T-cell (primary cell): ENCODE results near the gene ADRA1B. TPM values are rescaled to one million over a fixed set of nuclear protein-coding genes. Genes with fewer than 3 reads are reported as not detected.
A peak's percentile ranks its signal among the peaks of the same experiment; 100 is the strongest.

Experiments
- ATAC-seq, 4 experiments: fragments of 200-7000 bp in 3 of 4; fragments of 150-1000 bp in 1 of 4; cut with Tn5 transposase; replicated peaks in 1 of 4; 1 replicate in 3 of 4; 2 replicates in 1 of 4; pipeline ENCODE4 v1.10.0; 2021; ENCODE audit warnings: moderate library complexity in 3 of 4, mild to moderate bottlenecking in 2 of 4, moderate number of reproducible peaks in 1 of 4
- CTCF ChIA-PET, 2 donors: fragments of 300-600 bp; sonication (Branson Sonifier 250); formaldehyde crosslinking; loops; one replicate each; lab custom pipeline; 2022; ENCODE audit warnings: antibody characterized with exemption in 2 of 2; lab: Charles Lee
- POLR2A ChIA-PET, 2 donors: fragments of 300-600 bp; sonication (Branson Sonifier 250); formaldehyde crosslinking; loops; one replicate each; lab custom pipeline; 2022; ENCODE audit warnings: antibody characterized with exemption in 2 of 2; lab: Charles Lee
- DNase-seq, 35 experiments: peaks; one replicate each; pipeline versions ENCODE4 v3.0.0 to v3.0.0-alpha.2; 2013 to 2023
- H3K27ac ChIP-seq: one replicate; pipeline ENCODE4 v1.5.1; 2013; ENCODE audit warnings: low read length
- H3K27me3 ChIP-seq, 2 experiments: replicated peaks in 1 of 2; 1 replicate in 1 of 2; 2 replicates in 1 of 2; pipeline versions ENCODE4 v1.6.1 to v1.7.0; 2013; ENCODE audit warnings: low read length in 1 of 2, mixed read lengths in 1 of 2; ENCODE audit not compliant: control insufficient read depth in 2 of 2, insufficient read depth in 2 of 2; ENCODE audit errors: extremely low read depth in 1 of 2
- H3K36me3 ChIP-seq, 2 donors: 1 replicate in 1 of 2; 2 replicates in 1 of 2; pipeline versions ENCODE4 v1.6.1 to v1.7.0; 2013; ENCODE audit warnings: low read length in 1 of 2; ENCODE audit not compliant: control insufficient read depth in 2 of 2, insufficient read depth in 1 of 2; ENCODE audit errors: extremely low read depth in 1 of 2
- H3K4me1 ChIP-seq, 2 experiments: 1 replicate in 1 of 2; 2 replicates in 1 of 2; pipeline versions ENCODE4 v1.6.1 to v1.7.0; 2013; ENCODE audit warnings: low read length in 2 of 2, mixed read lengths in 1 of 2; ENCODE audit not compliant: insufficient read depth in 2 of 2, control insufficient read depth in 1 of 2; ENCODE audit errors: extremely low read depth in 1 of 2
- H3K4me3 ChIP-seq, 2 donors: 1 replicate in 1 of 2; 2 replicates in 1 of 2; pipeline versions ENCODE4 v1.5.1 to v1.7.0; 2013; ENCODE audit warnings: mild to moderate bottlenecking in 2 of 2, low read length in 1 of 2, moderate library complexity in 1 of 2; ENCODE audit not compliant: control insufficient read depth in 1 of 2; ENCODE audit errors: extremely low read depth in 1 of 2
- H3K9me3 ChIP-seq: 2 replicates; pipeline ENCODE4 v1.7.0; 2013
- H3K27ac Mint-ChIP-seq, 2 donors: one replicate each; pipeline ENCODE4 v1.8.0; 2020 to 2021; ENCODE audit warnings: mild to moderate bottlenecking in 2 of 2, mixed read lengths in 2 of 2
- H3K27me3 Mint-ChIP-seq, 2 donors: one replicate each; pipeline ENCODE4 v1.8.0; 2021 to 2022; ENCODE audit warnings: mixed read lengths in 2 of 2
- H3K36me3 Mint-ChIP-seq: one replicate; pipeline ENCODE4 v1.8.0; 2021; ENCODE audit warnings: mixed read lengths
- H3K4me1 Mint-ChIP-seq, 3 donors: one replicate each; pipeline ENCODE4 v1.8.0; 2020 to 2022; ENCODE audit warnings: mixed read lengths in 3 of 3, mild to moderate bottlenecking in 1 of 3
- H3K4me3 Mint-ChIP-seq, 3 donors: one replicate each; pipeline ENCODE4 v1.8.0; 2020 to 2022; ENCODE audit warnings: mild to moderate bottlenecking in 3 of 3, mixed read lengths in 3 of 3, moderate library complexity in 3 of 3
- H3K9me3 Mint-ChIP-seq, 3 donors: one replicate each; pipeline ENCODE4 v1.8.0; 2020 to 2022; ENCODE audit warnings: mixed read lengths in 3 of 3
- WGBS: methylation state at CpG from one replicate; pipeline ENCODE4 v1.1.5; 2013; ENCODE audit warnings: missing lambda C conversion rate; ENCODE audit not compliant: insufficient coverage; 5-methylcytosine and 5-hydroxymethylcytosine counted together
- total RNA-seq, 35 experiments: library from RNA in 6 of 35; stranded (reverse) in 6 of 35; fragments of 120-200 nt in 1 of 35; gene quantifications; one replicate each; pipeline versions ENCODE4 v1.2.1 to v1.2.4 and lab custom pipeline; 2013 to 2026

ADRA1B gene
- total RNA-seq, 5 donors from 2014 or later (not counting 1 experiment from before 2014, with no cell fraction given) = 0.12 TPM; not detected in 4

- DNase-seq (no peak), ATAC-seq (no peak)
- Mint-ChIP-seq H3K27me3 (peaks cover 14 to 18% of the 10 kb centered on the region in 2 donors), H3K4me1 (no peaks in the 10 kb centered on the region), H3K9me3 (no peaks in the 10 kb centered on the region), H3K36me3 (no peaks in the 10 kb centered on the region), H3K27ac (no peak overlapping the region), H3K4me3 (no peak overlapping the region)
- no peaks in the 10 kb centered on the region for H3K4me1 ChIP-seq
- 69% methylated on average over 6 of the region's 9 CpGs for WGBS
- POLR2A ChIA-PET = no interaction called here
- no peaks in the 10 kb centered on the region for H3K36me3 ChIP-seq
- H3K27me3 ChIP-seq = peaks cover 0 to 15% of the 10 kb centered on the region in 2 experiments
- H3K27ac ChIP-seq = no peak overlapping the region
- H3K4me3 ChIP-seq = no peak overlapping the region
- H3K9me3 ChIP-seq = no peaks in the 10 kb centered on the region
- CTCF ChIA-PET = interaction anchor here (0.9 kb wide), 2 partner anchors 14 to 22 kb away, joined by 3 to 4 read pairs; no protein-coding TSS in a partner anchor
These were observed 31.6 kb downstream of the ADRA1B start for GRCh38 chr5:159947708-159948358.

DNA sequence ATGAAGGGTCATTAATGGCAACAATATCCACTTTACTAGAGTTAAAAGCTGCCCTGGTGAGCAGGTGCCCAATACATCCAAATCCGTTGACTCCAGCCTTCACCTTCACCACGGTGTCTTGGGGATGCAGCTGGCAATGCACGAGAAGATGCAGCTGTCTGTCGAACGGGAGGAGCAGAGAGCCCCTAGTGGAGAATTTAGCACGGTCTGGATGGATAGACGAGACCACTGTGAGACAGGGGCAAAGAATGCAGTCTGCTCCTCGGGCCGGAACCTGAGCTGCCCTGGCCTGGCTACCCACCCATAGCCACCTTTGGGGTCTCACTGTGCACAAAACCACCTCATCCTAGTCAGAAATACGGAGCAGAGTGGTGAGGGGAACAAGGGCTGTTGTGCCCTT is 35.1 kb downstream of the ADRA1B start:
- no peaks in the 10 kb centered on the region for H3K36me3 ChIP-seq
- Mint-ChIP-seq H3K4me1 (no peaks in the 10 kb centered on the region), H3K9me3 (no peaks in the 10 kb centered on the region), H3K27me3 (peaks cover 8 to 15% of the 10 kb centered on the region in 2 donors), H3K27ac (no peak overlapping the region), H3K4me3 (no peak overlapping the region), H3K36me3 (no peaks in the 10 kb centered on the region)
- no peak overlapping the region for H3K4me3 ChIP-seq
- no peaks in the 10 kb centered on the region for H3K9me3 ChIP-seq
- peaks cover 0 to 17% of the 10 kb centered on the region in 2 experiments for H3K27me3 ChIP-seq
- ChIA-PET POLR2A (no interaction called here), CTCF (interaction anchor here in 1 of 2 donors (0.5 kb wide), 1 partner anchor 1748 kb away, joined by 4 read pairs; no protein-coding TSS in a partner anchor)
- no peaks in the 10 kb centered on the region for H3K4me1 ChIP-seq
- ATAC-seq (no peak), DNase-seq (peak in 1 of 35 experiments; percentile 8)
- H3K27ac ChIP-seq = no peak overlapping the region
- WGBS = 73% methylated on average over 2 of the region's 10 CpGs

DNA sequence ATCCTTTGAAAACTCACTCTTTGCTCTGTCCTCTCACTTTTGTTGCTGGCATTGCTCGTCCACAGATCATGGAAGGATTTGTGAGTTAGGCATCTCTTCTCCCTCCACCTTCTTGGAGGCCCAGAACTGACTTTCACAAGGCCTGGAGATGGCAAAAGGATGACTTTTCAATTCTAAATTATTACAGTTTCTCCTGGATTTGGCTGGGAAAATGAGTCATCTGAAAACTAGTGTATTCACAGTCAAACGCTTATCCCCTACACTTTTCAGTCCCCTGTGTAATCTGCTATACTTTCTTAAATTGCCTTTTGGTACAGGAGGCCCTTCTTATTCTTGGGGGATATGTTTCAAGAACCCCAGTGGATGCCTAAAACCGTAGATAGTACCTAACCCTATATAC is 35.6 kb downstream of the ADRA1B start:
- DNase-seq (no peak), ATAC-seq (no peak)
- Histone ChIP-seq H3K4me3 (no peak overlapping the region), H3K36me3 (no peaks in the 10 kb centered on the region), H3K9me3 (no peaks in the 10 kb centered on the region), H3K4me1 (no peaks in the 10 kb centered on the region), H3K27me3 (peaks cover 0 to 17% of the 10 kb centered on the region in 2 experiments), H3K27ac (no peak overlapping the region)
- ChIA-PET POLR2A (no interaction called here), CTCF (interaction anchor here in 1 of 2 donors (0.5 kb wide), 1 partner anchor 1748 kb away, joined by 4 read pairs; no protein-coding TSS in a partner anchor)
- no peaks in the 10 kb centered on the region for H3K4me1 Mint-ChIP-seq
- H3K9me3 Mint-ChIP-seq = no peaks in the 10 kb centered on the region
- H3K27ac Mint-ChIP-seq = no peak overlapping the region
- no peaks in the 10 kb centered on the region for H3K36me3 Mint-ChIP-seq
- no peak overlapping the region for H3K4me3 Mint-ChIP-seq
- WGBS = no CpG with 5 or more reads among the region's 3 CpGs
- peaks cover 8 to 11% of the 10 kb centered on the region in 2 donors for H3K27me3 Mint-ChIP-seq

DNA sequence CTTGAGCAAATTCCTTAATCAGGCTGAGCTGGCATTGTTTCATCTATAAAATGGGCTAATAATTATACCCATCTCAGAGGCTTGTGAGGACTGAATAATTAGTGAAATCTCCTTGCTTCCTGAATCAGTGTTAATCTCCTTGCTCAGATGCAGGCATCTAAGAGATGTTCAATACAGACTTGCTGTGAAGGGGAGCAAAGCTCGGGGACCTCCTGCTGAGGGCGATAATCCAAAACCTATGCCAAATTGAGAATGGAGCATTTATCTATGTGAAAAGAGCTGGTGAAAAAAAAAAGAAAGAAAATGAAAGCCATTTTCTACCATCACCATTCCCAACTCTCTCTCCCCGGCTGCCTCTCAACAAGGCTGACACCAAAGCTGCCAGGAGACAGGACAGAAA is 37.3 kb downstream of the ADRA1B start:
- Histone ChIP-seq H3K4me3 (no peak overlapping the region), H3K27ac (no peak overlapping the region), H3K9me3 (no peaks in the 10 kb centered on the region), H3K27me3 (peaks cover 0 to 17% of the 10 kb centered on the region in 2 experiments), H3K4me1 (no peaks in the 10 kb centered on the region), H3K36me3 (no peaks in the 10 kb centered on the region)
- no peaks in the 10 kb centered on the region for H3K36me3 Mint-ChIP-seq
- no peak for DNase-seq
- H3K27ac Mint-ChIP-seq = no peak overlapping the region
- WGBS = no CpG with 5 or more reads among the region's 3 CpGs
- ChIA-PET POLR2A (no interaction called here), CTCF (no interaction called here)
- peaks cover 10 to 11% of the 10 kb centered on the region in 2 donors for H3K27me3 Mint-ChIP-seq
- H3K9me3 Mint-ChIP-seq = no peaks in the 10 kb centered on the region
- H3K4me1 Mint-ChIP-seq = no peaks in the 10 kb centered on the region
- ATAC-seq = no peak
- no peak overlapping the region for H3K4me3 Mint-ChIP-seq

GRCh38 chr5:159955056-159955624 is 38.9 kb downstream of the ADRA1B start:
- no peak overlapping the region for H3K27ac ChIP-seq
- CTCF ChIA-PET = no interaction called here
- no peaks in the 10 kb centered on the region for H3K9me3 ChIP-seq
- no peaks in the 10 kb centered on the region for H3K4me1 ChIP-seq
- Mint-ChIP-seq H3K4me3 (no peak overlapping the region), H3K27me3 (peaks cover 5 to 7% of the 10 kb centered on the region in 2 donors), H3K27ac (no peak overlapping the region), H3K9me3 (no peaks in the 10 kb centered on the region), H3K36me3 (no peaks in the 10 kb centered on the region), H3K4me1 (no peaks in the 10 kb centered on the region)
- no peaks in the 10 kb centered on the region for H3K36me3 ChIP-seq
- POLR2A ChIA-PET = no interaction called here
- 82% methylated on average over 4 of the region's 6 CpGs for WGBS
- no peak for ATAC-seq
- DNase-seq = no peak
- peaks cover 0 to 17% of the 10 kb centered on the region in 2 experiments for H3K27me3 ChIP-seq
- no peak overlapping the region for H3K4me3 ChIP-seq

DNA sequence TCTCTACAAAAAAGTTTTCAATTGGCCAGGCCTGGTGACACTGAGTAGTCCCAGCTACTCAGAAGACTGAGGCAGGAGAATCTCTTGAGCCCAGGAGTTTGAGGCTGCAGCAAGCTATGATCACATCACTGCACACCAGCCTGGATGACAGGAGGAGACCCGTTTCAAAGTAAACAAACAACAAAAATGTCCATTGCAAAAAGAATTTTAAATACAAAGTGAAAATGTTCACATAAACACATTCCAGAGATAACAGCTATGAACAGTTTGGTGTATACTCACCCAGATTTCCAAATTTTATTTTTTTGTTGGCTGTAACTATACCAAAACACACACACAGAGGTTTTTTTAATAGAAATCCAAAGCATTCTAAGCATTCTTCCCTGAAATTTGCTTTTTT is 39.8 kb downstream of the ADRA1B start:
- CTCF ChIA-PET = interaction anchor here in 1 of 2 donors (0.8 kb wide), 1 partner anchor 13 kb away, joined by 3 read pairs; no protein-coding TSS in a partner anchor
- Mint-ChIP-seq H3K9me3 (no peaks in the 10 kb centered on the region), H3K27ac (no peak overlapping the region), H3K4me1 (no peaks in the 10 kb centered on the region), H3K4me3 (no peak overlapping the region), H3K27me3 (peaks cover 3 to 7% of the 10 kb centered on the region in 2 donors), H3K36me3 (no peaks in the 10 kb centered on the region)
- no peaks in the 10 kb centered on the region for H3K36me3 ChIP-seq
- DNase-seq (no peak), ATAC-seq (no peak)
- no peak overlapping the region for H3K4me3 ChIP-seq
- no CpG with 5 or more reads among the region's 1 CpG for WGBS
- peaks cover 0 to 8% of the 10 kb centered on the region in 2 experiments for H3K27me3 ChIP-seq
- POLR2A ChIA-PET = no interaction called here
- H3K9me3 ChIP-seq = no peaks in the 10 kb centered on the region
- no peak overlapping the region for H3K27ac ChIP-seq
- H3K4me1 ChIP-seq = no peaks in the 10 kb centered on the region
